ENCODE results near the gene GHRH.

GHRH gene

DNA sequence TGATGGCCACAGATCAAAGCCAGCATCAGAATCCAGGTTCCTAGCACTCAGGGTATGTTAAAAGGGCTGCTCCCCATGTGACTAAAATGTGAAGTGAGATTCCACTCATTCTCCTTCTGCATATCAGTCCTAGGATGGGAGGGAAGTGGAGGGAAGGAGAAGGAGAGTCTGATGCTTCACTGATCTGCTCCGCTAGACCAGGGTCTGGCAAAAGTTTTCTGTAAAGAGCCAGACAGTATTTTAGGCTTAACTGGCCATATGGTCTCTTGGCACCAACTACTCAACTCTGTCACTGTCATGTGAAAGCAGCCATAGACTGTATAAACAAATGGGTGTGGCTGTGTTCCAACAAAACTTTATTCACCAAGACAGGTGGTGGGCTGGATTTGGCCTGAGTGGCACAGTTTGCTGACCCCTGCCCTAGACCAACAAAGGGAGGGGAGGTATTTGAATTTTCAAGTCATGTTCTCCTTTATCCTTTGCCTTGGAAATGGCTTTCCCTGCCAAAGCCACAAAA lies 22.6 kb downstream of the GHRH start:
- DNase-seq (ENCODE audit: low read depth in 2 of 3, low spot score in 2 of 3) = no peak

DNA sequence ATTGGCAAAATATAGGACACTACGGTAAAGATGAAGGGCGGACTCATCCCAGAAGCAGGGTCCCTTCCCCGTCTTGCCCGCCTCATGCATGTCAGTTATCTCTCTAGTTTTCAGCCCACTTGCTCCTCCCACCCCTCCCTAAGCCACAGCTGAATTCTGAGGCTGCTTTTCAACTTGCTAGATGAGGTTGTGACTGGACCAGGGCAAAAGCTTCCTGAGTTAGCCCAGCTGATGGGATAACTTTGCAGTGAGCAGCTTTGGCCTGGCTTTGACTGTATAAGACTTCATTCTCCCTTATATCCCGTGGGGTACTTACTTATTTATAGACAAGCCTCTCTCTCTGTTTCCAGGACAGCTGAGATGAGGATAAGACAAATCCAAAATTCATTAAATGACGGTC lies 23.2 kb downstream of the GHRH start:
- DNase-seq (ENCODE audit: low read depth in 2 of 3, low spot score in 2 of 3) = no peak

DNA sequence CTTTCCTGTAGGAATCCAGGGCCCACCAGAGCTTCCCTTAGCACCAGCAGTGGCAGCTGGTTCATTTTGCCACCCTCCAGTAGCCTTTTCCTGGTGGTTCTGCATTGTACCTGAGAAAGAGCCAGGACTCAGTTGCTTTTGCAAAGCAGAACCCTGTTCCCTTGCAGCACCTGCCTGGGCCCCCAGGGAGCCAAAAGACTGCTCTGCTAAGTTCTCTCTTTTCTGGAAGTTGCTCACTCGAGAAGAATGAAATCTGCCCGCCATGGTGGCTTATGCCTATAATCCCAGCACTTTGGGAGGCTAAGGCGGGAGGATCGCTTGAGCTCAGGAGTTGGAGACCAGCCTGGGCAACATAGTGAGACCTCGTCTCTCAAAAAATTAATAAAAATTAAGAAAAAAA lies 24.0 kb downstream of the GHRH start:
- no peak for DNase-seq (ENCODE audit: low read depth in 2 of 3, low spot score in 2 of 3)

DNA sequence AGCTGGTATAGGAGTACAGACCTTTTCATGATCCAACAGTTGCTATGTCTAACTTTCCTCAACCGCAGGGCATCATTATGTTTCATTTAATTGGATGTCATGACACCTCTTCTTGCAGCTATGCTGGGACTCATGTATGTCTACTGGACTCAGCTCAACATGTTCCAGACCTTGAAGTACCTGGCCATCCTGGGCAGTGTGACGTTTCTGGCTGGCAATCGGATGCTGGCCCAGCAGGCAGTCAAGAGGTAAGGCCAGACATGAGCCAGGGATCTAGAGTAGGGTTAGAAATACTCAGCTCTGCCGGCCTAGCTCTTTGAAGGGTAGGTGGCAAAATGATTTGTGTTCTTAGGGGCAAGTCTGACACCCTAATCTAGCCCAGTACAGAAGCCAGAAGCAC lies 25.2 kb downstream of the GHRH start:
- no peak for DNase-seq (ENCODE audit: low read depth in 2 of 3, low spot score in 2 of 3)

DNA sequence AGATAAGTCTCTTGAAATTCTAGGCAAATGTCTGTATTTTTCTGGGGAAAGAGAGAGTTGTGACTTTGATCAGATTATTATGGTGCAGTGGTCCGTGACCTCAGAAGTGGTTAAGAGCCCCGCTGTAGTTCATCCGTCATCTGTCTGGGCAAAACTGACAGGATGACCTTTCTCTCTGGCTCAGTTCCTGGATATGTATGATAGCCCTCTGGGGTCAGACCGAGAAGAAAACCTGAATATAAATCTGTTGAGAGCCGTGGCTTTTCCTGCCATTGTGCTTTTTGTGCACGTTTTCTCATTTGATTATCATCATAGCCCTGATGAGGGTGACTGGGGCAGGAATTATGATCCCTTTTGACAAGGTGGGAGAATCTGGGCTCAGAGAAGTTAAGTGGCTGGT lies 26.5 kb downstream of the GHRH start:
- no peak for DNase-seq (ENCODE audit: low read depth in 2 of 3, low spot score in 2 of 3)

DNA sequence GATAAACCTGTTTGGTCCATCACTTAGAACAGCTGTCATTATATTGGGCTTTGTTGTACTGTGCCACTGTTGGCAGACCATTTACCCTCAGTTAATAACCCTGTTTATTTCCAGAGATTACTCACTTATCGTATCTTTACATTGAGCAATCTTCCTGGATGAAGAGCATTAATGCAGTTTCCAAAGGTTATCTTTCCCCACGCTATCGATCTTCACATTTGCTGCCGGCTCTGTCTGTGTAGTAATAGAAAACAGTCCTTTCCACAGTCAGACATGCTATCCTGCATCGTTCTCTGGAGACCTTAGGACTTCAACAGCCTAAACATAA lies 27.4 kb downstream of the GHRH start:
- DNase-seq (ENCODE audit: low read depth in 2 of 3, low spot score in 2 of 3) = no peak

DNA sequence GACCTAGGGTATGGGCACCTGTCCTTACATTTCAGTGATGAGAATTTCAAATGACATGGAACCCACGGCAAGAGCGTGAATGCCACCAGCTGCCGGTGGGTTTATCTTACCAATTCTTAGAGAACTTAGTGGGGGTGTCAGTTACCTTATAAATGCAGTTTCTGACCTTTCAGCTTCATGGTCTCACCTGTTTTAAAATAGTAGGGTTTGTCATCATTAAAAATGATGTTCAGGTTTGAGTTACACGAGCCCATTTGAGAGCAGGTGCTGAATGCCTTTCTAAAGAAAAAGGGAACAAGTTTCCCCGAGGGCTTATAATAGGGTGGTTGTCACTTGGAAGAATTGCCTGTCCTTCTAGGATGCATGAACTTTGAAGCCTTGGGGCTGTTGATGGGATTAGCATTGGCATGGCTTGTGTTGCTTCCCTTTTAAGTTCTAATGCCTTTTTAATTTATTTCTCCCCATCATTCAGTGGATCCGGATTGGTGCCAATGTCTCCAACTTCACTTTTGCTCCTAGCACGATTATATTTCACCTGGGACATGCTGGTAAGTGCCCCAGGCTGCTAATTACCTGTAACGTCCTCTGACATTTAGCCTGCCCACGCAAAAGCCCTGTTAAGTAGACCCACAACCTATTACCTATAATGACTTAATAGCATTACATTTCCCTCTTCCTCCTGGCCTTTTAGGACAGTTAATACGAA lies 27.9 kb downstream of the GHRH start:
- no peak for DNase-seq (ENCODE audit: low read depth in 2 of 3, low spot score in 2 of 3)

DNA sequence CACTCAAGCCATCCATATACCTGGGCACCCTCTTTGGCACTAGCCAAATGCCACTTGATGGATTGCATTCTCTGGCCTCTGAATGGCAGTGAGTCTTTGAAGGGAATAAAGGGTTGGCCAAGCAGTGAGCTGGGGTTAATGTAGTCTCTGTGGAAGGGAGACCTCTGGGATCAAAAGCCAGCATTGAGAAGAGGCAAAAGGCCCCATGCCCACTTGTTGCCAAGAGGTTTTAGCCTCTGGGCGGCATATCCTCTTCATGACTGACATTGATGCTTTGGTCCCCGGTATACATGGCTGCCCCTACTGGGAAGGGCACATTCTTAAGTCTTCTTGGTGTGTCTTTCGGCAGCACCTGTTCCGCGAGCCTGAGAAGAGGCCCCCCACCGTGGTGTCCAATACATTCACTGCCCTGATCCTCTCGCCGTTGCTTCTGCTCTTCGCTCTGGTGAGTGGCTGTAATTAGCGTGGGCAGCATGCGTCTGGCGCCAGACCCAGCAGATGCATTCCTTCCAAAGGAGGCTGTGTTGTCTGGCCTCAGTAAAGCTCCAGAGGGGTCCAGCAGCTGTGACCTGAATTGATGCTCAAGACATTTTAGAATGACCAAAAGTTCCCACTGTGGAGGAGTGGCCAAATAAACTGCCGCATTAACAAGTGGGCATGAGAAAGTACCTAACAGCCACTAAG lies 29.5 kb downstream of the GHRH start:
- no peak for DNase-seq (ENCODE audit: low read depth in 2 of 3, low spot score in 2 of 3)

DNA sequence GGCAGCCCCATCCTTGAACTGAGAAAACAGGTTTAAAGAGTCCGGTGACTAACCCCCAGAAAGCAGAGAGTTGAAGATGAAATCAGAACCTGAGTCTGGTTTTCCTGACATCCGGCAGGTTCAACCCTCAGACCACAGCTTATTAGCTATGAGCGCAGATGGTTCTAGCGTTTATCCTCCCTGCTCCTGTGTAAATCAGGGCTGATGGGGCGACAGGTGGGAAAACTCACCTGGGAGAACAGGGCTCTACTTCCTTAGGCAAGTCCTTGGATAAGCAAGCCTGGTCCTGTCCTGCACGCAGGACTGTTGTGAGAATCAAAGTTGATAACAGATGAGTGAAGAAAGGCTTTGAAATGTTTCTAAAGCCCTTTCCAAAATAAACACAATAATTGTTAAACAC lies 31.4 kb downstream of the GHRH start:
- DNase-seq (ENCODE audit: low read depth in 2 of 3, low spot score in 2 of 3) = no peak

DNA sequence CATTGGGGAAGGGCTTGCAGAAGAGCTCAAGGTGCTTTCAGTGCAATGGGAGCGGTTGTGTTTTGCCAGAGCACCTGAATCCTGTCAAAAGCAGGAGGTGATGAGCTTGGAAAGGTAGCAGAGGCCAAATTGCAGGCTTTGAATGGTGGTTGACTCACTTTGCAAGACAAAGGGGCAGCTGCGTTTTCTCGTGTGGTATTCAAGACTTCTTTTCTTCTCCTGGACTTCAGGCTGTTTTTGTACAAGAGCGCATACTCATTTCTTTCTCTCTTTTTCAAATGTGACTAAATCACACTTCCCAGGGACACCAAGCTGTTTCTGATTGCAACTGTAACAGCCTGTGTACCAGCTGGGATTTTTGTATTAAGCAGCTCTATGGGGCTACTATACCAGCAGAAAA lies 32.3 kb downstream of the GHRH start:
- no peak for DNase-seq (ENCODE audit: low read depth in 2 of 3, low spot score in 2 of 3)

DNA sequence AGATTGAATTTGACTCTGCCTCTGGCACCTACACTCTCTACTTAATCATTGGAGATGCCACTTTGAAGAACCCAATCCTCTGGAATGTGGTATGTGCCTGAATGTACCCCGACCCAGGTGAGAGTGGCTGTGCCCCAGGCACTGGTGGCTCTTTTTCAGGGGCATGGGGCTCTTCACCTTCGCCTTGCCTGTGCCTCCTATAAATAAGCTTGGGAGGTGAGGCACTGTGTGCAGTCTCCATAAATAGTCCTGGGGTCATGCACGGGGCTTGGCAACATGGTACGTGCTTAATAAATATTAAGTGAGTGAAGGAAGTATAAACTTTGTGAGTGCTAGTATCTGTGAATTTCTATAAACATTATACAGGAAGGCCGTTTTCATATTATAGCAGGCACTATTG lies 33.0 kb downstream of the GHRH start:
- DNase-seq (ENCODE audit: low read depth in 2 of 3, low spot score in 2 of 3) = no peak

DNA sequence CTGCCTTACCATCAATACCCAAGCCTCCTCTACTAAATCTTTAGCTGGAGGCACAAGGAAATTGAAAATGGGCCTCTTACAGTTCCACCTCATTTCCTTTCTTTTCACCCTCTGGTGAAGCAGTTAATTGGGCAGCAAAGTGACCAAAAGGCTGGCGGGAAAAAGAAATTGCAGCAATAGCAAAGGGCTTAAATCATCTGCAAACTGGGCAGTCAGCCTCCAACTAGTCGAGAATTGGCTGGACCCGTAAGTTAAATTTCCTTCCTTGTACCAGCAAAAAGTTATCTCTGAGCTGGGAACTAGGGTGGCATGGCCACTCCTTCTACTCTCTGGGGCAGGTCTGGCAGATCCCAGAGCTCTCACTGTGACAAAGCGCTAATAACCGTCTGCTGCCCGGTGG lies 33.5 kb downstream of the GHRH start:
- no peak for DNase-seq (ENCODE audit: low read depth in 2 of 3, low spot score in 2 of 3)

DNA sequence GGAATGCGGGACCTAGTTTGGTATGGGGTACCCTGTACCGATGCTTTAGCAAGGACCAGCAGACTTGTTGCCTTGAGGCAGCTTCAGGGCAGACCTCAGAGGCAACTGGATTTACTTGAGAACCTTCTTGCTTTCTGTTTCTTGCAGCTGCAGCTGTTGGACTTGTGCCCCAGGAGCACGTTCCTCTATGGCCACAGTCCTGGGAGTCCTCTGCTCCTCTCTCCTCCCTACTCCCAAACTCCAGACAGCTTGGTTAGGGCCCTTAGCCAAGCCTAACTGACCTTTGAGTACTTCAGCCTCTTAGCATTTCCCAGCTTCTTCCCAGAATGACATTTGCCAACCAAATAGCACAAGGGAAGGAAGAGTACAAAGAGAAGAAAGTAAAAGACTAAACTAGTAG lies 34.7 kb downstream of the GHRH start:
- no peak for DNase-seq (ENCODE audit: low read depth in 2 of 3, low spot score in 2 of 3)

DNA sequence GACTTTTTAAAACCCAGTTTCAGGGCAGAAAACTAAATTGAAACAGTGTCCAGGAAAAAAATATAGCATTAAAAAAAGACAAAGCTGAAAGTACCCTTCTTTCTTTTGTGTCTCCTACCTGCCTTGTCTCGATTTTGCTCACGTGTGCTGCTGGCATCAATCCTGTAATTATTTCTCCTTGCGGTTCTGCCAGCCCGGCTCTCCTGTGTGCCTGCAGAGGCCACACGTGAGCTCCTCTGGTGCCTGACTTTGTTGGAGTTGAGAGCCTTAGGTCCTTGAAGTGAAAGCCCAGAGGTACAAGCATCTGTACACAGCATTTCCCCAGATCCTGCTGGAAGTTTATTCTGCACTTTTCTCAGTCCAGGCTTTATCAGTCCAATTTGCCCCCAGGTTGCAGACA lies 36.5 kb downstream of the GHRH start:
- DNase-seq (ENCODE audit: low read depth in 2 of 3, low spot score in 2 of 3) = no peak

DNA sequence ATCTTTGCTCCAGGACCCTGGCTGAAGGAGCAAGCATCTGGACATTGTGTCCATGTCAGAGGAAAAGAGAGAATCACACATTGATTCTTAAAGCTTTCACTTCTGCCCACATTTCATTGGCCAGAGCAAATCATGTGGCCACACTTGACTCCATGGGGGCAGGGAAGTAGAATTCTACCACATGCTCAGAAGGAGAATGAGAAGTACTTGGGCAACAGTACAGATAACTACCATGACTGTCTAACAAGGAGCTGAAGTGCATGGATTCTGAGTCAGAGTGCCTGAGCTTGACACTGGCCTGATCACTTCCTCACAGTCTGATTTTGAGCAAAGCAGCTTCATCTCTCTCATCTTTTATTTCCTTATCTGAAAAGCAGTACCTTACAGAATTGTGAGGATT lies 38.6 kb downstream of the GHRH start:
- no peak for DNase-seq (ENCODE audit: low read depth in 2 of 3, low spot score in 2 of 3)

DNA sequence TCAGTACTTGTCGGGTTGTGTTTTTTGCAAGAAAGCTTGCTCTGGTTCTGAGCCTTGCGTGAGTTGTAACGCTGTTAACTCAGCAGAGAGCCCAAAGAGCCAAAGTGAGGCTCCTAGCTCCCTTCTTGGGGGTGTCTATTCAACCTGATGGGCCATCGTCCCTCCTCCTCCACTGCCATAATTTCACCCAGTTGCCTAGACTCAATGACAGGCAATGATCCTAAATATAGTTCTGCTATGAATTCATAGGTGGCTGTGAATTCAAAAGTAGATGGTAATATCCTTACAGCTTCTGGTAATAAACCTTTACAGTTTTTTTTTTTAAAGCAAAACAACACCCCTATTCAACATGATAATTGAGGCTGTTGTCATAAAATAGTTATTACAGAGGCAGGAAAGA lies 39.5 kb downstream of the GHRH start:
- DNase-seq (ENCODE audit: low read depth in 2 of 3, low spot score in 2 of 3) = no peak

DNA sequence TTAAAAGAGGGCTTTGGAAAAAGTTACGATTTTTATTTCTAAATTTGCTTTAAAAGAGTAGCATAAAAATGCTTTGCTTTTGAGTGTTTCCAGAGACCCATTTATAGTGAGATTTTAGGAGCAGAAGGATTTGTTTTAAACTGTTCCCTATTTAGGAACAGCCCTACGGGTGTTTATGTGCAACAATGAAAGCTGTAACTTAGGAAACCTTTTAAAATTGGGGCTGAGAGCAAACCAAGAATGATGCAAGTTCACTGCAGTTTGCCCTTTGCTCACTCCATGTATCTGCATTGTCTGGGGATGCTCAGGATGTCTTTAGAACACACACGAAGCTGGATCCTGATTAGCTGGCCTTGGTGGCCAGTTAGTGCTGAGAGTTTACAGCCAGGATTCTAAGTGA lies 40.9 kb downstream of the GHRH start:
- no peak for DNase-seq (ENCODE audit: low read depth in 2 of 3, low spot score in 2 of 3)

DNA sequence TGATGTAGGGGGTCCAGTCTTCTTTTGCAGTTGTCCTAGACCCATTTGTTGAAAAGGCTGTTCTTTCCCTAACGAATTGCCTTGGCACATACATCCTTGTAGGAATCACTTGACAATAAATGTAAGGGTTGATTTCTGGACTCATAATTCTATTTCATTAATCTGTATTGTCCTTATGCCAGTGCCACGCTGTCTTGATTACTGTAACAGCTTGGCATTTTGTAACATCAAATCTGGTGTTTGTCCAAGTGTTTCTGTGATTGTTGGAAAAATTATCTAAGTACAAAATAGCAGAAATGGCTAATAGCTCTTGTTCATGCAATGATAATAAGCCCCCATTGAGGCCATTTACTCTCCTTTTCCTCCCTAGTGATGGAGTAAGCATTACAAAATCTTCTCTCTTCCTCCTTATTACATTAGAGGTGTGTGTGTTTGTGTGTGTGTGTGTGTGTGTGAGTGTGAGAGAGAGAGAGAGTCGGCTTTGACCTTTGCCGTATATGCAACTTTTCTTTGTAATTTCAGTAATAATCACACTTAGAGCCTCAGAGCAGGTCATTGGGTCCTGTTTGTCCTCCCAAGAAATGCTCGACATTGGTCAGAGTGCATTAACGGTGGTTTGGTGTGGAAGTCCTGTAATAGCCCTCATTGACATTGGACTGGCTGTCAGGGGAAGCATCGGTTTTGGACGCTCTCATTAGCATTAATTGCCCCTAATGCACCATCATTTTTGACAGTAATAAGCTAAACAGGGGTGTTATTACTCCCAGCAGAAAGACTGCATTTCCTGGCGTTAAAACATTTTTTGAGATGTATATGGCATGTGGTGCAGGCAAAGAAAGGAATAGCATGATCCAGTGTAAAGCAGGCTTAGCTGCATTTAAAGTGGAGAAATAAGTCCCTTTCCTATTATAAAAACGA lies 41.6 kb downstream of the GHRH start:
- no peak for DNase-seq (ENCODE audit: low read depth in 2 of 3, low spot score in 2 of 3)

DNA sequence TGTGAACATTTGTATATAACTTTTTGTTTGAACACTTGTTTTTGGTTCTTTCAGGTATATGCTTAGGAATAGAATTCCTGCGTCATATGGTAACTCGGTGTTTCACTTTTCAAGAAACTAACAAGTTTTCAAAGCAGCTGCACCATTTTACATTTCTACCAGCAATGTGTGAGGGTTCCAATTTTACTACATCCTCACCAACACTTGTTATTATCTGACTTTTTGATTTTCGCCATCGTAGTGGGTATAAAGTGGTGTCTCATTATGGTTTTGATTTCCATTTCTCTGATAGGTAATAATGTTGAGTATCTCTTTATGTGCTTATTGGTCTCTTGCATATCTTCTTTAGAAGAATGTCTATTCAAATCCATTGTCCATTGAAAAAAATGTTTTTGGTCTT lies 42.6 kb downstream of the GHRH start:
- DNase-seq (ENCODE audit: low read depth in 2 of 3, low spot score in 2 of 3) = no peak

DNA sequence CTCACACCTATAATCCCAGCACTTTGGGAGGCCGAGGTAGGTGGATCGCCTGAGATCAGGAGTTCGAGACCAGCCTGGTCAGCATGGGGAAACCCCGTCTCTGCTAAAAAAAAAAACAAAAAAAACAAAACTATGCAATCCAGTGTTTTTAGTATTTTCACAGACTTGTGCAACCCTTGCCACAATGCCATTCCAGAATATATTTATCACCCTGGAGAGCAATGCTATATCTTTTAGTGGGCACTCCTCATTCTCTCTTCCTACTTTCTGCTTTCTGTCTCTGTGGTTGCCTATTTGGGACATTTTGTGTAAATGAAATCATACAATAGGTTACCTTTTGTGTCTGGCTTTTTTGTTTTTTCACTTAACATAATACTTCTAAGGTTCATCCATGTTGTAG lies 43.2 kb downstream of the GHRH start:
- DNase-seq (ENCODE audit: low read depth in 2 of 3, low spot score in 2 of 3) = no peak

DNA sequence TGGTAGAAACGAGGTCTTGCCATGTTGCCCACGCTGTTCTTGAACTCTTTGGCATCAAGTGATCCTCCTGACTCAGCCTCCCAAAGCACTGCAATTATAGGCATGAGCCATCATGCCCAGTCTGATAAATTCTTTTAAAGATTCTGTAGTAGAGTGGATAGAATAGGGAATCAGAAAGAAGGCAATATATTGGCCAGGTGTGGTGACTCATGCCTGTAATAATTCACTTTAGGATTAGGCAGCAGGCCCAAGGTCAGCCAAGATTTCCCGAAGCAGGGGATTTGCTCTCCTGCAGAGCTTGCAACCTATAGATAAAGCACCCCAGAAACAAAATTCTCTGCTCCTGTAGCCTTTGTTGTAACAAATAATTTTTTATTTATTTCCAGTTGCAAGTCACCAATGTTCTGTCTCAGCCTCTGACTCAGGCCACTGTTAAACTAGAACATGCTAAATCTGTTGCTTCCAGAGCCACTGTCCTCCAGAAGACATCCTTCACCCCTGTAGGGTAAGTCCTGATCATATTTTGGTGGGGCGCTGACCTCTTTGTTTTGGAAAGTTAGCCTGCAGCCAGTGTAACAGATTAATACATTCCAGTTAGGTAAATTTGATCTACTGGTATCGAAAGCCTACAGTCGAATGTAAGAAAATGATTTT lies 51.8 kb downstream of the GHRH start:
- no peak for DNase-seq (ENCODE audit: low read depth in 2 of 3, low spot score in 2 of 3)

DNA sequence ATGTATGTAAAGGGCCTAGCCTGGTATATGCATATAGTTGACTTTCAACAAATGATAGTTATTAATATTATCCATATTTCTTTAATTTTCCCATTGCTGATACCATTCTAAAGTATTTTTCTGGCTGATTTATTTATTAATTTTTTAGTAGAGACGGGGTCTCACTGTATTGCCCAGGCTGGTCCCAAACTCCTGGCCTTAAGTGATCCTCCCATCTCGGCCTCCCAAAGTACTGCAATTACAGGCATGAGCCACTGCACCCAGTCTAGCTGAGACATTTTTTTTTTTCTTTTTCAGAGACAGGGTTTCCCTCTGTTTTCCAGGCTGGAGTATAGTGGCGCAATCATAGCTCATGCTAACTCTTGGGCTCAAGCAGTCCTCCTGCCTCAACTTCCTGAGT lies 52.4 kb downstream of the GHRH start:
- no peak for DNase-seq (ENCODE audit: low read depth in 2 of 3, low spot score in 2 of 3)
